DOHH2 (cell line): ENCODE measurements around the gene BTBD2.

Experiments used
- EZH2phosphoT487 ChIP-seq: fragments of 200-600 bp; sonication (generic); IDR thresholded peaks from 2 replicates; pipeline ENCODE4 v1.6.1; 2017; ENCODE audit warnings: borderline replicate concordance, mild to moderate bottlenecking, antibody characterized with exemption, low read length, moderate library complexity, mixed read lengths
- TF ChIP-seq, protein P1 (sequence below): fragments of 200-600 bp; sonication (generic); IDR thresholded peaks from one replicate; pipeline ENCODE4 v1.5.1; 2014; ENCODE audit warnings: antibody characterized with exemption, mild to moderate bottlenecking, low read depth, low read length; ENCODE audit not compliant: poor library complexity, severe bottlenecking

- TF ChIP-seq EZH2phosphoT487, result no peak
- TF ChIP-seq, protein P1, sequence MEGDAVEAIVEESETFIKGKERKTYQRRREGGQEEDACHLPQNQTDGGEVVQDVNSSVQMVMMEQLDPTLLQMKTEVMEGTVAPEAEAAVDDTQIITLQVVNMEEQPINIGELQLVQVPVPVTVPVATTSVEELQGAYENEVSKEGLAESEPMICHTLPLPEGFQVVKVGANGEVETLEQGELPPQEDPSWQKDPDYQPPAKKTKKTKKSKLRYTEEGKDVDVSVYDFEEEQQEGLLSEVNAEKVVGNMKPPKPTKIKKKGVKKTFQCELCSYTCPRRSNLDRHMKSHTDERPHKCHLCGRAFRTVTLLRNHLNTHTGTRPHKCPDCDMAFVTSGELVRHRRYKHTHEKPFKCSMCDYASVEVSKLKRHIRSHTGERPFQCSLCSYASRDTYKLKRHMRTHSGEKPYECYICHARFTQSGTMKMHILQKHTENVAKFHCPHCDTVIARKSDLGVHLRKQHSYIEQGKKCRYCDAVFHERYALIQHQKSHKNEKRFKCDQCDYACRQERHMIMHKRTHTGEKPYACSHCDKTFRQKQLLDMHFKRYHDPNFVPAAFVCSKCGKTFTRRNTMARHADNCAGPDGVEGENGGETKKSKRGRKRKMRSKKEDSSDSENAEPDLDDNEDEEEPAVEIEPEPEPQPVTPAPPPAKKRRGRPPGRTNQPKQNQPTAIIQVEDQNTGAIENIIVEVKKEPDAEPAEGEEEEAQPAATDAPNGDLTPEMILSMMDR, result no peak
These were observed 4.3 kb downstream of the BTBD2 start for GRCh38 chr19:2011169-2011568.
